GM12891 (cell line): ENCODE data around the gene HSP90B1.

Experiments used
- POLR2A ChIP-seq: IDR thresholded peaks from 2 replicates; pipeline ENCODE4 v1.6.1; 2011; ENCODE audit warnings: low read depth, low read length, control low read depth
- POLR2AphosphoS5 ChIP-seq: IDR thresholded peaks from 2 replicates; pipeline ENCODE4 v1.6.1; 2011; ENCODE audit warnings: low read depth, low read length, control low read depth
- POU2F2 ChIP-seq: IDR thresholded peaks from 2 replicates; pipeline ENCODE4 v1.6.1; 2011; ENCODE audit warnings: low read depth, mild to moderate bottlenecking, control low read depth, low read length, moderate library complexity
- SPI1 ChIP-seq: IDR thresholded peaks from 2 replicates; pipeline ENCODE4 v1.6.1; 2011; ENCODE audit warnings: low read depth, low read length, control low read depth
- TAF1 ChIP-seq: IDR thresholded peaks from 2 replicates; pipeline ENCODE4 v1.6.1; 2011; ENCODE audit warnings: low read depth, low read length, control low read depth

GRCh38 chr12:103912069-103912468 lies 18.1 kb upstream of the HSP90B1 start:
- TF ChIP-seq POLR2AphosphoS5 (no peak), SPI1 (no peak), POLR2A (no peak), TAF1 (no peak), POU2F2 (no peak)
